H9 (cell line): ENCODE data around the gene SIGLEC14. TPM values are rescaled to one million over a fixed set of nuclear protein-coding genes. Genes with fewer than 3 reads are reported as not detected.

Source experiments
- DNase-seq: peaks from one replicate; pipeline ENCODE4 v3.0.0-alpha.2; 2017
- H2AFZ ChIP-seq: one replicate; pipeline ENCODE4 v1.6.1; 2013; ENCODE audit warnings: mild to moderate bottlenecking, low read length, control low read depth, moderate library complexity
- H2AK5ac ChIP-seq: 2 replicates; pipeline ENCODE4 v1.6.1; 2013; ENCODE audit warnings: low read length, control low read depth, mixed read lengths; ENCODE audit not compliant: insufficient read length
- H2BK120ac ChIP-seq: one replicate; pipeline ENCODE4 v1.6.1; 2013; ENCODE audit warnings: low read depth, mild to moderate bottlenecking, low read length, control low read depth, inconsistent platforms; ENCODE audit not compliant: poor library complexity, severe bottlenecking
- H2BK12ac ChIP-seq: 2 replicates; pipeline ENCODE4 v1.6.1; 2013; ENCODE audit warnings: low read length, control low read depth, mixed read lengths, low read depth; ENCODE audit not compliant: insufficient read length
- H2BK15ac ChIP-seq: 2 replicates; pipeline ENCODE4 v1.6.1; 2013; ENCODE audit warnings: low read depth, low read length, control low read depth
- H2BK20ac ChIP-seq: one replicate; pipeline ENCODE4 v1.6.1; 2013; ENCODE audit warnings: low read depth, mild to moderate bottlenecking, low read length, control low read depth, inconsistent platforms; ENCODE audit not compliant: poor library complexity, severe bottlenecking
- H2BK5ac ChIP-seq: 2 replicates; pipeline ENCODE4 v1.6.1; 2013; ENCODE audit warnings: low read length, control low read depth, mixed read lengths; ENCODE audit not compliant: insufficient read length
- H3K14ac ChIP-seq: 2 replicates; pipeline ENCODE4 v1.6.1; 2013; ENCODE audit warnings: low read length, control low read depth; ENCODE audit not compliant: insufficient read depth
- H3K18ac ChIP-seq: 2 replicates; pipeline ENCODE4 v1.6.1; 2013; ENCODE audit warnings: low read depth, mild to moderate bottlenecking, mixed read lengths, low read length, control low read depth; ENCODE audit not compliant: insufficient read length
- H3K23ac ChIP-seq: 2 replicates; pipeline ENCODE4 v1.6.1; 2013; ENCODE audit warnings: low read length, control low read depth, mixed read lengths, low read depth; ENCODE audit not compliant: insufficient read length
- H3K23me2 ChIP-seq: 2 replicates; pipeline ENCODE4 v1.6.1; 2013; ENCODE audit warnings: low read depth, mild to moderate bottlenecking, mixed read lengths, low read length, control low read depth; ENCODE audit not compliant: insufficient read length, poor library complexity, severe bottlenecking
- H3K27ac ChIP-seq: 2 replicates; pipeline ENCODE4 v1.5.1; 2013; ENCODE audit warnings: low read length, control low read depth, mixed read lengths, low read depth; ENCODE audit not compliant: insufficient read length
- H3K27me3 ChIP-seq: 2 replicates; pipeline ENCODE4 v1.6.1; 2013; ENCODE audit warnings: low read length, control low read depth, inconsistent platforms; ENCODE audit not compliant: insufficient read depth
- H3K4ac ChIP-seq: 2 replicates; pipeline ENCODE4 v1.6.1; 2013; ENCODE audit warnings: low read depth, mild to moderate bottlenecking, control low read depth, inconsistent platforms, low read length, moderate library complexity
- H3K4me1 ChIP-seq: 2 replicates; pipeline ENCODE4 v1.6.1; 2013; ENCODE audit warnings: low read length, control low read depth, inconsistent platforms; ENCODE audit not compliant: insufficient read depth
- H3K4me2 ChIP-seq: 2 replicates; pipeline ENCODE4 v1.6.1; 2013; ENCODE audit warnings: low read length, control low read depth, mixed read lengths; ENCODE audit not compliant: insufficient read length, insufficient read depth
- H3K56ac ChIP-seq: 2 replicates; pipeline ENCODE4 v1.6.1; 2013; ENCODE audit warnings: low read depth, mild to moderate bottlenecking, mixed read lengths, low read length, control low read depth; ENCODE audit not compliant: insufficient read length
- H3K79me1 ChIP-seq: 2 replicates; pipeline ENCODE4 v1.6.1; 2013; ENCODE audit warnings: low read depth, mild to moderate bottlenecking, moderate library complexity, low read length, control low read depth, inconsistent platforms; ENCODE audit not compliant: insufficient read depth, poor library complexity, severe bottlenecking
- H3K79me2 ChIP-seq: 2 replicates; pipeline ENCODE4 v1.6.1; 2013; ENCODE audit warnings: low read length, control low read depth, inconsistent platforms; ENCODE audit not compliant: insufficient read depth
- H3K9ac ChIP-seq: 2 replicates; pipeline ENCODE4 v1.6.1; 2013; ENCODE audit warnings: low read length, control low read depth, mixed read lengths; ENCODE audit not compliant: insufficient read length; ENCODE audit errors: extremely low read depth
- H3K9me3 ChIP-seq: one replicate; pipeline ENCODE4 v1.6.1; 2013; ENCODE audit warnings: low read depth, low read length, inconsistent platforms; ENCODE audit not compliant: control insufficient read depth
- H3T11ph ChIP-seq: one replicate; pipeline ENCODE4 v1.6.1; 2013; ENCODE audit warnings: mild to moderate bottlenecking, low read length, control low read depth, inconsistent platforms
- H4K20me1 ChIP-seq: one replicate; pipeline ENCODE4 v1.6.1; 2013; ENCODE audit not compliant: control insufficient read depth, insufficient read length, insufficient read depth
- H4K5ac ChIP-seq: 2 replicates; pipeline ENCODE4 v1.6.1; 2013; ENCODE audit warnings: low read depth, mild to moderate bottlenecking, mixed read lengths, low read length, control low read depth; ENCODE audit not compliant: insufficient read length
- H4K8ac ChIP-seq: replicated peaks from 2 replicates; pipeline ENCODE4 v1.6.1; 2013; ENCODE audit warnings: low read length, control low read depth, mixed read lengths, low read depth; ENCODE audit not compliant: insufficient read length
- H4K91ac ChIP-seq: 2 replicates; pipeline ENCODE4 v1.6.1; 2013; ENCODE audit warnings: low read depth, mild to moderate bottlenecking, moderate library complexity, mixed read lengths, low read length, control low read depth; ENCODE audit not compliant: insufficient read length
- H3K27ac Mint-ChIP-seq, 3 experiments: 2 replicates in 2 of 3; 3 replicates in 1 of 3; pipeline ENCODE4 v1.8.0; 2020 to 2021; ENCODE audit warnings: mixed read lengths in 3 of 3, mild to moderate bottlenecking in 1 of 3, moderate library complexity in 1 of 3
- H3K27me3 Mint-ChIP-seq: 2 replicates; pipeline ENCODE4 v1.8.0; 2021; ENCODE audit warnings: low read depth, mild to moderate bottlenecking, moderate library complexity, mixed read lengths
- H3K36me3 Mint-ChIP-seq, 3 experiments: 2 replicates in 2 of 3; 3 replicates in 1 of 3; pipeline ENCODE4 v1.8.0; 2020 to 2021; ENCODE audit warnings: low read depth in 3 of 3, mixed read lengths in 3 of 3; ENCODE audit not compliant: insufficient read depth in 1 of 3
- H3K4me1 Mint-ChIP-seq, 2 experiments: 2 replicates each; pipeline ENCODE4 v1.8.0; 2020; ENCODE audit warnings: mixed read lengths in 2 of 2
- H3K4me3 Mint-ChIP-seq, 2 experiments: 2 replicates in 1 of 2; 3 replicates in 1 of 2; pipeline ENCODE4 v1.8.0; 2020 to 2021; ENCODE audit warnings: mild to moderate bottlenecking in 2 of 2, mixed read lengths in 2 of 2, moderate library complexity in 1 of 2
- H3K9me3 Mint-ChIP-seq, 2 experiments: 2 replicates in 1 of 2; 3 replicates in 1 of 2; pipeline ENCODE4 v1.8.0; 2020; ENCODE audit warnings: mild to moderate bottlenecking in 2 of 2, mixed read lengths in 2 of 2, moderate library complexity in 1 of 2
- WGBS: extraction: QIAGEN DNeasy Blood & Tissue Kit; methylation state at CpG from one replicate; pipeline ENCODE4 v1.1.7; 2013; ENCODE audit warnings: missing lambda C conversion rate, low lambda C conversion rate, mixed read lengths; ENCODE audit not compliant: insufficient read length; ENCODE audit errors: extremely low coverage; 5-methylcytosine and 5-hydroxymethylcytosine counted together
- total RNA-seq: library from RNA; stranded (reverse); gene quantifications from 2 replicates; pipeline ENCODE4 v1.2.1, GENCODE V29; 2021
- TF ChIP-seq, protein P1 (sequence below): fragments of 200-600 bp; sonication (generic); conservative IDR thresholded peaks from 3 replicates; pipeline ENCODE4 v1.8.0; 2021; ENCODE audit warnings: antibody characterized with exemption, mild to moderate bottlenecking

The SIGLEC14 gene
- total RNA-seq, 1 experiment from 2014 or later = not detected

DNA sequence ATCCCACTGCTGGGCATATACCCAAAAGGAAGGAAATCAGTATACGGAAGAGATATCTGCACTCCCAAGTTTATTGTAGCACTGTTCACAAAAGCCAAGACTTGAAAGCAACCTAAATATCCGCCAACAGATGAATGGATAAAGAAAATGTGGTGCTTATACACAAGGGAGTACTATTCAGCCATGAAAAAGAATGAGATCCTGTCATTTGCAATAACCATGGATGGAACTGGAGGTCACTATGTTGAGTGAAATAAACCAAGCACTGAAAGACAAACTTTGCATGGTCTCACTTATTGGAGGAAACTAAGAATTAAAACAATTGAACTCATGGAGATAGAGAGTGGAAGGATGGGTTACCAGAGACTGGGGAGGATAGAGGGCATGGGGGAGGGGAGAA, 6.5 kb upstream of the SIGLEC14 start:
- no peak for DNase-seq
- Mint-ChIP-seq H3K4me3 (no peak overlapping the region), H3K27ac (no peak overlapping the region), H3K36me3 (peaks cover 0 to 2% (median 0%) of the 10 kb centered on the region in 3 experiments; a peak in 3 of 7 replicates), H3K4me1 (peaks cover 0 to 4% of the 10 kb centered on the region in 2 experiments; a peak in 1 of 4 replicates), H3K27me3 (peaks cover 45% of the 10 kb centered on the region), H3K9me3 (peaks cover 50 to 82% of the 10 kb centered on the region in 2 experiments)
- H3K79me2 ChIP-seq = no peaks in the 10 kb centered on the region
- TF ChIP-seq, protein P1, sequence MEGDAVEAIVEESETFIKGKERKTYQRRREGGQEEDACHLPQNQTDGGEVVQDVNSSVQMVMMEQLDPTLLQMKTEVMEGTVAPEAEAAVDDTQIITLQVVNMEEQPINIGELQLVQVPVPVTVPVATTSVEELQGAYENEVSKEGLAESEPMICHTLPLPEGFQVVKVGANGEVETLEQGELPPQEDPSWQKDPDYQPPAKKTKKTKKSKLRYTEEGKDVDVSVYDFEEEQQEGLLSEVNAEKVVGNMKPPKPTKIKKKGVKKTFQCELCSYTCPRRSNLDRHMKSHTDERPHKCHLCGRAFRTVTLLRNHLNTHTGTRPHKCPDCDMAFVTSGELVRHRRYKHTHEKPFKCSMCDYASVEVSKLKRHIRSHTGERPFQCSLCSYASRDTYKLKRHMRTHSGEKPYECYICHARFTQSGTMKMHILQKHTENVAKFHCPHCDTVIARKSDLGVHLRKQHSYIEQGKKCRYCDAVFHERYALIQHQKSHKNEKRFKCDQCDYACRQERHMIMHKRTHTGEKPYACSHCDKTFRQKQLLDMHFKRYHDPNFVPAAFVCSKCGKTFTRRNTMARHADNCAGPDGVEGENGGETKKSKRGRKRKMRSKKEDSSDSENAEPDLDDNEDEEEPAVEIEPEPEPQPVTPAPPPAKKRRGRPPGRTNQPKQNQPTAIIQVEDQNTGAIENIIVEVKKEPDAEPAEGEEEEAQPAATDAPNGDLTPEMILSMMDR = no peak
- H3K18ac ChIP-seq = no peak overlapping the region
- H2BK15ac ChIP-seq = no peak overlapping the region
- no CpG with 5 or more reads among the region's 2 CpGs for WGBS
- H3K4me1 ChIP-seq = no peaks in the 10 kb centered on the region
- H3K79me1 ChIP-seq = no peaks in the 10 kb centered on the region
- no peaks in the 10 kb centered on the region for H4K20me1 ChIP-seq
- H2BK20ac ChIP-seq = no peak overlapping the region
- no peak overlapping the region for H2AFZ ChIP-seq
- no peak overlapping the region for H4K91ac ChIP-seq
- no peaks in the 10 kb centered on the region for H3K23me2 ChIP-seq
- no peaks in the 10 kb centered on the region for H3K27me3 ChIP-seq
- H3K14ac ChIP-seq = no peak overlapping the region
- H3T11ph ChIP-seq = no peak overlapping the region
- no peak overlapping the region for H2BK5ac ChIP-seq
- H2BK12ac ChIP-seq = no peak overlapping the region
- H3K4me2 ChIP-seq = no peak overlapping the region
- H3K27ac ChIP-seq = no peak overlapping the region
- no peak overlapping the region for H4K8ac ChIP-seq
- H3K23ac ChIP-seq = no peak overlapping the region
- H3K9me3 ChIP-seq = no peaks in the 10 kb centered on the region
- H3K4ac ChIP-seq = no peak overlapping the region
- no peak overlapping the region for H2AK5ac ChIP-seq
- H2BK120ac ChIP-seq = no peak overlapping the region
- H3K56ac ChIP-seq = no peak overlapping the region
- H3K9ac ChIP-seq = no peak overlapping the region
- H4K5ac ChIP-seq = no peak overlapping the region
